Endodermal cell (in vitro differentiated cells): ENCODE results near the gene GRK4. TPM values are rescaled to one million over a fixed set of nuclear protein-coding genes. Genes with fewer than 3 reads are reported as not detected.
"Not testable (repeated sequence)": the region's sequence is repeated elsewhere in the genome, so short reads cannot be mapped to it uniquely, and the experiment has no call there.

Experiments used
- DNase-seq: peaks from one replicate; pipeline ENCODE4 v3.0.0-alpha.2; 2017
- H3K27ac ChIP-seq: 2 replicates; pipeline ENCODE4 v1.5.1; 2013; ENCODE audit warnings: mild to moderate bottlenecking, low read depth, low read length, moderate library complexity
- H3K27me3 ChIP-seq: 2 replicates; pipeline ENCODE4 v1.6.1; 2013; ENCODE audit warnings: mild to moderate bottlenecking, low read length, moderate library complexity; ENCODE audit not compliant: insufficient read depth, control insufficient read depth, poor library complexity, severe bottlenecking
- H3K36me3 ChIP-seq: 2 replicates; pipeline ENCODE4 v1.7.0; 2013; ENCODE audit warnings: mild to moderate bottlenecking, low read length, moderate library complexity; ENCODE audit not compliant: control insufficient read depth, insufficient read depth
- H3K4me1 ChIP-seq: one replicate; pipeline ENCODE4 v1.7.0; 2013; ENCODE audit warnings: low read length; ENCODE audit not compliant: control insufficient read depth, insufficient read depth
- H3K4me3 ChIP-seq: 2 replicates; pipeline ENCODE4 v1.5.1; 2013; ENCODE audit warnings: mild to moderate bottlenecking, low read length, moderate library complexity
- H3K9ac ChIP-seq: 2 replicates; pipeline ENCODE4 v1.6.1; 2013; ENCODE audit warnings: mild to moderate bottlenecking, low read length, moderate library complexity; ENCODE audit not compliant: poor library complexity, severe bottlenecking; ENCODE audit errors: extremely low read depth
- H3K9me3 ChIP-seq: 2 replicates; pipeline ENCODE4 v1.6.1; 2013; ENCODE audit warnings: mild to moderate bottlenecking, low read length, moderate library complexity; ENCODE audit not compliant: control insufficient read depth
- H3K27ac Mint-ChIP-seq: 2 replicates; pipeline ENCODE4 v1.8.0; 2020; ENCODE audit warnings: mixed read lengths
- H3K27me3 Mint-ChIP-seq: 2 replicates; pipeline ENCODE4 v1.8.0; 2021; ENCODE audit warnings: mild to moderate bottlenecking, mixed read lengths; ENCODE audit not compliant: insufficient read depth
- H3K36me3 Mint-ChIP-seq: 2 replicates; pipeline ENCODE4 v1.8.0; 2020; ENCODE audit warnings: low read depth, mixed read lengths
- H3K4me1 Mint-ChIP-seq: 2 replicates; pipeline ENCODE4 v1.8.0; 2020; ENCODE audit warnings: mixed read lengths
- H3K4me3 Mint-ChIP-seq: 2 replicates; pipeline ENCODE4 v1.8.0; 2020; ENCODE audit warnings: mild to moderate bottlenecking, moderate library complexity, mixed read lengths
- H3K9me3 Mint-ChIP-seq: 2 replicates; pipeline ENCODE4 v1.8.0; 2020; ENCODE audit warnings: mild to moderate bottlenecking, mixed read lengths
- CTCF ChIP-seq: fragments of 200-600 bp; sonication (generic); conservative IDR thresholded peaks from 2 replicates; pipeline ENCODE4 v1.5.0; 2021; ENCODE audit warnings: antibody characterized with exemption, mild to moderate bottlenecking
- WGBS, 2 experiments: methylation state at CpG; one replicate each; pipeline versions ENCODE4 v1.1.5 to v1.1.7; 2013; ENCODE audit warnings: missing lambda C conversion rate in 2 of 2, mixed read lengths in 1 of 2; ENCODE audit not compliant: insufficient coverage in 1 of 2, insufficient read length in 1 of 2; 5-methylcytosine and 5-hydroxymethylcytosine counted together
- total RNA-seq, 2 donors: library from RNA; stranded (reverse); fragmentation: NEBNext Ultra II Directional in 1 of 2; extraction: Animal tissue kit (Norgen Biotek cat#: 25700) in 1 of 2; gene quantifications; 2 replicates in 1 of 2; 3 replicates in 1 of 2; pipeline ENCODE4 v1.2.1, GENCODE V29; 2021

GRK4 gene
- total RNA-seq, 2 donors from 2014 or later = 2.8 to 4.2 TPM

- 85 to 91% methylated on average over 4 of the region's 4 CpGs for WGBS, 2 experiments
- Mint-ChIP-seq H3K4me3 (no peak overlapping the region), H3K4me1 (no peaks in the 10 kb centered on the region), H3K27me3 (peaks cover 3% of the 10 kb centered on the region), H3K36me3 (no peaks in the 10 kb centered on the region), H3K9me3 (peaks cover 12% of the 10 kb centered on the region), H3K27ac (no peak overlapping the region)
- Histone ChIP-seq H3K27me3 (no peaks in the 10 kb centered on the region), H3K9ac (no peak overlapping the region), H3K4me3 (no peak overlapping the region), H3K4me1 (no peaks in the 10 kb centered on the region), H3K27ac (no peak overlapping the region), H3K9me3 (no peaks in the 10 kb centered on the region), H3K36me3 (no peaks in the 10 kb centered on the region)
- DNase-seq = no peak
- no peak for TF ChIP-seq CTCF
Measured at GRCh38 chr4:2981256-2981819, 18.0 kb downstream of the GRK4 start.

GRCh38 chr4:2982012-2982411 is 18.6 kb downstream of the GRK4 start:
- H3K36me3 ChIP-seq = no peaks in the 10 kb centered on the region
- H3K9ac ChIP-seq = no peak overlapping the region
- peaks cover 3% of the 10 kb centered on the region for H3K27me3 Mint-ChIP-seq

GRCh38 chr4:2983715-2984114 is 20.3 kb downstream of the GRK4 start:
- H3K4me3 Mint-ChIP-seq, H3K4me1 Mint-ChIP-seq, H3K27ac Mint-ChIP-seq, H3K36me3 ChIP-seq, H3K27ac ChIP-seq, H3K4me1 ChIP-seq, H3K27me3 ChIP-seq, H3K27me3 Mint-ChIP-seq, H3K4me3 ChIP-seq, H3K36me3 Mint-ChIP-seq, DNase-seq, H3K9ac ChIP-seq, H3K9me3 ChIP-seq: not testable (repeated sequence)
- H3K9me3 Mint-ChIP-seq = peaks cover 12% of the 10 kb centered on the region
- 90 to 92% methylated on average over 2 to 7 of the region's 7 CpGs for WGBS, 2 experiments

More at GRCh38 chr4:2982012-2982411, 18.6 kb downstream of the GRK4 start:
- no peak for TF ChIP-seq CTCF
- Histone ChIP-seq H3K9me3 (peaks cover 1% of the 10 kb centered on the region), H3K27me3 (no peaks in the 10 kb centered on the region), H3K4me1 (no peaks in the 10 kb centered on the region), H3K4me3 (no peak overlapping the region), H3K27ac (no peak overlapping the region)
- H3K4me3 Mint-ChIP-seq = no peak overlapping the region
- H3K4me1 Mint-ChIP-seq = no peaks in the 10 kb centered on the region
- WGBS, 2 experiments = 78 to 100% methylated on average over 2 to 4 of the region's 4 CpGs
- H3K27ac Mint-ChIP-seq = no peak overlapping the region
- H3K36me3 Mint-ChIP-seq = no peaks in the 10 kb centered on the region
- peaks cover 12% of the 10 kb centered on the region for H3K9me3 Mint-ChIP-seq
- no peak for DNase-seq

GRCh38 chr4:2991243-2991642 is 27.9 kb downstream of the GRK4 start:
- no peak overlapping the region for H3K27ac ChIP-seq
- H3K9me3 ChIP-seq = peaks cover 5% of the 10 kb centered on the region
- no peak overlapping the region for H3K4me3 ChIP-seq
- H3K36me3 ChIP-seq = no peaks in the 10 kb centered on the region
- H3K36me3 Mint-ChIP-seq = no peaks in the 10 kb centered on the region
- H3K9me3 Mint-ChIP-seq = no peaks in the 10 kb centered on the region
- H3K4me1 Mint-ChIP-seq = no peaks in the 10 kb centered on the region
- 91 to 92% methylated on average over 4 of the region's 4 CpGs for WGBS, 2 experiments
- no peak overlapping the region for H3K27ac Mint-ChIP-seq
- no peaks in the 10 kb centered on the region for H3K27me3 ChIP-seq
- no peak overlapping the region for H3K9ac ChIP-seq
- DNase-seq = no peak
- peaks cover 4% of the 10 kb centered on the region for H3K27me3 Mint-ChIP-seq
- no peaks in the 10 kb centered on the region for H3K4me1 ChIP-seq
- TF ChIP-seq CTCF = no peak
- H3K4me3 Mint-ChIP-seq = no peak overlapping the region
